ENCODE results near the gene CHST10.
"Not testable (repeated sequence)": the region's sequence is repeated elsewhere in the genome, so short reads cannot be mapped to it uniquely, and the experiment has no call there.

Gene CHST10

GRCh38 chr2:100416935-100417710 lies at the start of gene CHST10:
Gene CHST10, minus strand, starts transcription at chr2:100417668. Its CDS starts 10,993 bp downstream, at chr2:100406675.
- no peaks in the 10 kb centered on the region for H3K9me3 ChIP-seq (ENCODE audit: control insufficient read depth, insufficient read depth, low read depth, low read length)
- peaks cover 39% of the 10 kb centered on the region for H3K4me1 ChIP-seq (ENCODE audit: control insufficient read depth, insufficient read depth, low read length)
- H3K27ac ChIP-seq (ENCODE audit: low read depth, low read length), result peak within 1 kb of the TSS; percentile 31; the same call in 1 of the 2 replicates
- peaks cover 9% of the 10 kb centered on the region for H3K36me3 ChIP-seq (ENCODE audit: control insufficient read depth, insufficient read depth, low read length)
- H3K27me3 ChIP-seq (ENCODE audit: control insufficient read depth, insufficient read depth, low read length), result no peaks in the 10 kb centered on the region
- peak within 1 kb of the TSS; percentile 59 for H3K9ac ChIP-seq (ENCODE audit: low read length)
- H3K4me3 ChIP-seq (ENCODE audit: low read depth, low read length), result peak within 1 kb of the TSS; percentile 85

- Histone ChIP-seq H3K9me3 (ENCODE audit: control insufficient read depth, insufficient read depth, low read depth, low read length) (peaks cover 51% of the 10 kb centered on the region), H3K27me3 (ENCODE audit: control insufficient read depth, insufficient read depth, low read length) (no peaks in the 10 kb centered on the region), H3K27ac (ENCODE audit: low read depth, low read length) (no peak overlapping the region), H3K9ac (ENCODE audit: low read length) (no peak overlapping the region), H3K4me3 (ENCODE audit: low read depth, low read length) (no peak overlapping the region), H3K4me1 (ENCODE audit: control insufficient read depth, insufficient read depth, low read length) (no peaks in the 10 kb centered on the region), H3K36me3 (ENCODE audit: control insufficient read depth, insufficient read depth, low read length) (no peaks in the 10 kb centered on the region)
Measured at GRCh38 chr2:100460904-100461530, 43.5 kb upstream of the CHST10 start.

GRCh38 chr2:100456357-100456756 lies 38.9 kb upstream of the CHST10 start:
- not testable (repeated sequence) for H3K4me3 ChIP-seq (ENCODE audit: low read depth, low read length); H3K36me3 ChIP-seq (ENCODE audit: control insufficient read depth, insufficient read depth, low read length); H3K4me1 ChIP-seq (ENCODE audit: control insufficient read depth, insufficient read depth, low read length); H3K9ac ChIP-seq (ENCODE audit: low read length); H3K27ac ChIP-seq (ENCODE audit: low read depth, low read length); H3K27me3 ChIP-seq (ENCODE audit: control insufficient read depth, insufficient read depth, low read length)
- peaks cover 61% of the 10 kb centered on the region for H3K9me3 ChIP-seq (ENCODE audit: control insufficient read depth, insufficient read depth, low read depth, low read length)

GRCh38 chr2:100453853-100454252 lies 36.4 kb upstream of the CHST10 start:
- Histone ChIP-seq H3K4me3 (ENCODE audit: low read depth, low read length) (no peak overlapping the region), H3K9ac (ENCODE audit: low read length) (no peak overlapping the region), H3K9me3 (ENCODE audit: control insufficient read depth, insufficient read depth, low read depth, low read length) (peaks cover 47% of the 10 kb centered on the region), H3K27me3 (ENCODE audit: control insufficient read depth, insufficient read depth, low read length) (no peaks in the 10 kb centered on the region), H3K4me1 (ENCODE audit: control insufficient read depth, insufficient read depth, low read length) (no peaks in the 10 kb centered on the region), H3K36me3 (ENCODE audit: control insufficient read depth, insufficient read depth, low read length) (no peaks in the 10 kb centered on the region), H3K27ac (ENCODE audit: low read depth, low read length) (no peak overlapping the region)

GRCh38 chr2:100451734-100452133 lies 34.3 kb upstream of the CHST10 start:
- Histone ChIP-seq H3K4me1 (ENCODE audit: control insufficient read depth, insufficient read depth, low read length) (no peaks in the 10 kb centered on the region), H3K4me3 (ENCODE audit: low read depth, low read length) (no peak overlapping the region), H3K9me3 (ENCODE audit: control insufficient read depth, insufficient read depth, low read depth, low read length) (peaks cover 31% of the 10 kb centered on the region), H3K36me3 (ENCODE audit: control insufficient read depth, insufficient read depth, low read length) (no peaks in the 10 kb centered on the region), H3K9ac (ENCODE audit: low read length) (no peak overlapping the region), H3K27ac (ENCODE audit: low read depth, low read length) (no peak overlapping the region), H3K27me3 (ENCODE audit: control insufficient read depth, insufficient read depth, low read length) (no peaks in the 10 kb centered on the region)

GRCh38 chr2:100451092-100451491 lies 33.6 kb upstream of the CHST10 start:
- peaks cover 32% of the 10 kb centered on the region for H3K9me3 ChIP-seq (ENCODE audit: control insufficient read depth, insufficient read depth, low read depth, low read length)
- H3K27me3 ChIP-seq (ENCODE audit: control insufficient read depth, insufficient read depth, low read length), result no peaks in the 10 kb centered on the region
- H3K27ac ChIP-seq (ENCODE audit: low read depth, low read length), result no peak overlapping the region
- H3K4me1 ChIP-seq (ENCODE audit: control insufficient read depth, insufficient read depth, low read length), result no peaks in the 10 kb centered on the region
- no peaks in the 10 kb centered on the region for H3K36me3 ChIP-seq (ENCODE audit: control insufficient read depth, insufficient read depth, low read length)
- no peak overlapping the region for H3K9ac ChIP-seq (ENCODE audit: low read length)
- H3K4me3 ChIP-seq (ENCODE audit: low read depth, low read length), result no peak overlapping the region

GRCh38 chr2:100446696-100447095 lies 29.2 kb upstream of the CHST10 start:
- H3K27me3 ChIP-seq (ENCODE audit: control insufficient read depth, insufficient read depth, low read length), result no peaks in the 10 kb centered on the region
- H3K9ac ChIP-seq (ENCODE audit: low read length), result no peak overlapping the region
- no peaks in the 10 kb centered on the region for H3K36me3 ChIP-seq (ENCODE audit: control insufficient read depth, insufficient read depth, low read length)
- no peak overlapping the region for H3K4me3 ChIP-seq (ENCODE audit: low read depth, low read length)
- no peak overlapping the region for H3K27ac ChIP-seq (ENCODE audit: low read depth, low read length)
- H3K9me3 ChIP-seq (ENCODE audit: control insufficient read depth, insufficient read depth, low read depth, low read length), result peaks cover 9% of the 10 kb centered on the region; the same call in 1 of the 2 replicates
- H3K4me1 ChIP-seq (ENCODE audit: control insufficient read depth, insufficient read depth, low read length), result no peaks in the 10 kb centered on the region

- no peaks in the 10 kb centered on the region for H3K4me1 ChIP-seq (ENCODE audit: control insufficient read depth, insufficient read depth, low read length)
- H3K36me3 ChIP-seq (ENCODE audit: control insufficient read depth, insufficient read depth, low read length), result no peaks in the 10 kb centered on the region
- H3K9me3 ChIP-seq (ENCODE audit: control insufficient read depth, insufficient read depth, low read depth, low read length), result no peaks in the 10 kb centered on the region
- H3K27me3 ChIP-seq (ENCODE audit: control insufficient read depth, insufficient read depth, low read length), result no peaks in the 10 kb centered on the region
- no peak overlapping the region for H3K27ac ChIP-seq (ENCODE audit: low read depth, low read length)
- H3K9ac ChIP-seq (ENCODE audit: low read length), result no peak overlapping the region
- no peak overlapping the region for H3K4me3 ChIP-seq (ENCODE audit: low read depth, low read length)
Measured at GRCh38 chr2:100437751-100438150, 20.3 kb upstream of the CHST10 start.

- H3K4me1 ChIP-seq (ENCODE audit: control insufficient read depth, insufficient read depth, low read length), result no peaks in the 10 kb centered on the region; the same call in 1 of the 2 replicates
- no peaks in the 10 kb centered on the region for H3K27me3 ChIP-seq (ENCODE audit: control insufficient read depth, insufficient read depth, low read length)
- no peaks in the 10 kb centered on the region for H3K36me3 ChIP-seq (ENCODE audit: control insufficient read depth, insufficient read depth, low read length)
- H3K9me3 ChIP-seq (ENCODE audit: control insufficient read depth, insufficient read depth, low read depth, low read length), result peaks cover 10% of the 10 kb centered on the region
- no peak overlapping the region for H3K4me3 ChIP-seq (ENCODE audit: low read depth, low read length)
- H3K27ac ChIP-seq (ENCODE audit: low read depth, low read length), result no peak overlapping the region
- no peak overlapping the region for H3K9ac ChIP-seq (ENCODE audit: low read length)
Measured at GRCh38 chr2:100429726-100430125, 12.3 kb upstream of the CHST10 start.

- H3K27me3 ChIP-seq (ENCODE audit: control insufficient read depth, insufficient read depth, low read length), result no peaks in the 10 kb centered on the region
- no peak overlapping the region for H3K27ac ChIP-seq (ENCODE audit: low read depth, low read length)
- no peak overlapping the region for H3K9ac ChIP-seq (ENCODE audit: low read length)
- H3K36me3 ChIP-seq (ENCODE audit: control insufficient read depth, insufficient read depth, low read length), result no peaks in the 10 kb centered on the region
- no peak overlapping the region for H3K4me3 ChIP-seq (ENCODE audit: low read depth, low read length)
- H3K4me1 ChIP-seq (ENCODE audit: control insufficient read depth, insufficient read depth, low read length), result no peaks in the 10 kb centered on the region; the same call in 1 of the 2 replicates
- H3K9me3 ChIP-seq (ENCODE audit: control insufficient read depth, insufficient read depth, low read depth, low read length), result peaks cover 10% of the 10 kb centered on the region
Measured at GRCh38 chr2:100427627-100428258, 10.3 kb upstream of the CHST10 start.

GRCh38 chr2:100427111-100427510 lies 9.6 kb upstream of the CHST10 start:
- Histone ChIP-seq H3K4me1 (ENCODE audit: control insufficient read depth, insufficient read depth, low read length) (no peaks in the 10 kb centered on the region; the same call in 1 of the 2 replicates), H3K4me3 (ENCODE audit: low read depth, low read length) (no peak overlapping the region), H3K9ac (ENCODE audit: low read length) (no peak overlapping the region), H3K27ac (ENCODE audit: low read depth, low read length) (no peak overlapping the region), H3K9me3 (ENCODE audit: control insufficient read depth, insufficient read depth, low read depth, low read length) (peaks cover 10% of the 10 kb centered on the region), H3K36me3 (ENCODE audit: control insufficient read depth, insufficient read depth, low read length) (no peaks in the 10 kb centered on the region), H3K27me3 (ENCODE audit: control insufficient read depth, insufficient read depth, low read length) (no peaks in the 10 kb centered on the region)
